Activated CD4-positive, alpha-beta memory T cell treated with anti-CD3 and anti-CD28 coated beads, Interleukin-2, amount 10 ng/mL, durations not matched to agents 7 days and 5 days (primary cell): ENCODE measurements around the gene C19orf25. TPM values are rescaled to one million over a fixed set of nuclear protein-coding genes. Genes with fewer than 3 reads are reported as not detected.
"Not testable (repeated sequence)": the region's sequence is repeated elsewhere in the genome, so short reads cannot be mapped to it uniquely, and the experiment has no call there.

Experiments
- CTCF ChIA-PET: fragments of 350-600 bp; sonication (Branson Sonifier 250); formaldehyde crosslinking; loops from one replicate; lab custom pipeline; 2021; ENCODE audit warnings: antibody characterized with exemption, inconsistent platforms; lab: Charles Lee
- POLR2A ChIA-PET: fragments of 350-600 bp; sonication (Branson Sonifier 250); formaldehyde crosslinking; loops from one replicate; lab custom pipeline; 2021; ENCODE audit warnings: antibody characterized with exemption; lab: Charles Lee
- DNase-seq: peaks from one replicate; pipeline ENCODE4 v3.0.0-alpha.2; 2020
- H3K27ac Mint-ChIP-seq: one replicate; pipeline ENCODE4 v1.8.0; 2021; ENCODE audit warnings: mild to moderate bottlenecking, mixed read lengths
- H3K27me3 Mint-ChIP-seq: one replicate; pipeline ENCODE4 v1.8.0; 2021; ENCODE audit warnings: mixed read lengths
- H3K36me3 Mint-ChIP-seq: one replicate; pipeline ENCODE4 v1.8.0; 2021; ENCODE audit warnings: low read depth, mixed read lengths
- H3K4me1 Mint-ChIP-seq: one replicate; pipeline ENCODE4 v1.8.0; 2021; ENCODE audit warnings: mixed read lengths
- H3K4me3 Mint-ChIP-seq: one replicate; pipeline ENCODE4 v1.8.0; 2021; ENCODE audit warnings: mild to moderate bottlenecking, mixed read lengths
- H3K9me3 Mint-ChIP-seq: one replicate; pipeline ENCODE4 v1.8.0; 2021; ENCODE audit warnings: mixed read lengths
- total RNA-seq, 2 experiments: library from RNA; stranded (reverse); gene quantifications; one replicate each; pipeline ENCODE4 v1.2.3, GENCODE V29; 2021

The C19orf25 gene
- total RNA-seq, 2 experiments from 2014 or later: 38.4 to 38.5 TPM

GRCh38 chr19:1489463-1490310 lies 10.7 kb upstream of the C19orf25 start:
- POLR2A ChIA-PET: interaction anchor here (1.7 kb wide), 1 partner anchor 18 kb away, joined by 4 read pairs; no protein-coding TSS in a partner anchor
- no peak for DNase-seq
- Mint-ChIP-seq H3K4me3 (peak overlapping the region; percentile 46), H3K4me1 (peaks cover 15% of the 10 kb centered on the region), H3K27ac (no peak overlapping the region), H3K9me3 (no peaks in the 10 kb centered on the region), H3K36me3 (no peaks in the 10 kb centered on the region), H3K27me3 (peaks cover 11% of the 10 kb centered on the region)
- CTCF ChIA-PET: interaction anchor here (0.6 kb wide), 1 partner anchor 349 kb away, joined by 3 read pairs; no protein-coding TSS in a partner anchor

DNA sequence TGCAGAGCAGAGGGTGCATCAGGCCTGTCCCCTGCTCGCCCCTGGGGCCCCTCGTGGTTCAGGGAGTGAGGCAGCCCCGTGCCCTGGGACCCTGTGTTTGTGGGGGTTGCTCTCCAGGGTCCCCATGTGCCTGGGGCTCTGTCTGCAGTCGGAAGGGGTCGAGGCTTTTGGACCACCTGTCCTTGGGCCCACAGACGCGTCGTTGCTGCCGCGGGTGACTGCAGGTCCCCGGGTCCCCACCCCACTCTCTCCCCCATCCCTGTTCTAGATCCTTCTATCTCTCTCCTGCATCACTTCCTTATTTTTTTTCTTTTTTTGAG lies 9.2 kb upstream of the C19orf25 start:
- Mint-ChIP-seq H3K9me3 (no peaks in the 10 kb centered on the region), H3K27ac (no peak overlapping the region), H3K36me3 (no peaks in the 10 kb centered on the region), H3K4me1 (peaks cover 15% of the 10 kb centered on the region), H3K4me3 (no peak overlapping the region), H3K27me3 (peaks cover 11% of the 10 kb centered on the region)
- DNase-seq: no peak
- ChIA-PET POLR2A (no interaction called here), CTCF (no interaction called here)

DNA sequence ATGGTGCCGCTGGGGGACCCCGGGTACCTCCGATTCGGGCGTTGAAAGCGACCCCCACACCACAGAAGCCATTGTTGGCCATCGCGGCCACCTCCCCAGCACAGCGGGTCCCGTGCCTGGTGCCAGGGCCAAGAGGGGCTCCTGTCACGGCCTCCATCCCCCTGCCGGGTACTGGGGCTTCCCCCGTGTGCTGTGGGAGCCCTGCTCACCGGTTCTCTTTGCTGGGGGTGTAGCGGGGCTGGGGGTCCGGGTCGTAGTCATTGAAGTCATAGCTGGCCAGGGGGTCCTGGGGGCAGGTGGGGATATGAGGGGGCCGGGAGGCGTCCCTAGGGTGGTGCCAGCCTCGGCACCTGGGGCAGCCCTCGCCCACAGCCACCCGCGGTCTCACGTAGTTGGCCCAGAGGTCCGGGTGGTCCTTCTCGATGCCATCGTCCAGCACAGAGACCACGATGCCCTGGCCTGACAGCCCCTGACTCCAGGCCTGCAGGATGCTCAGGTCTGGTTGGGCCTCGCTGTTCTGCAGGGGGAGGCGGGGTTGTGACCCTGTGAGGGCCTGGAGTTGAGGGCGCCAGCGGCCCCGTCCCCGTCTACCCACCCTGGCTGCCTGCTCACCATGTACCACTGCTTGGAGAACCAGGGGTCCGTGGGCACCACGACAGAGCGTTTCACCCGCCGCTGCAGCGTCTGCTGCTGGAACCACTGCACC lies 8.7 kb upstream of the C19orf25 start:
- CTCF ChIA-PET: no interaction called here
- no peak overlapping the region for H3K4me3 Mint-ChIP-seq
- no peaks in the 10 kb centered on the region for H3K36me3 Mint-ChIP-seq
- POLR2A ChIA-PET: no interaction called here
- no peak overlapping the region for H3K27ac Mint-ChIP-seq
- H3K4me1 Mint-ChIP-seq: peaks cover 15% of the 10 kb centered on the region
- peaks cover 9% of the 10 kb centered on the region for H3K27me3 Mint-ChIP-seq
- H3K9me3 Mint-ChIP-seq: no peaks in the 10 kb centered on the region
- DNase-seq: no peak

GRCh38 chr19:1486720-1487575 lies 7.9 kb upstream of the C19orf25 start:
- Mint-ChIP-seq H3K27me3 (peaks cover 4% of the 10 kb centered on the region), H3K9me3 (no peaks in the 10 kb centered on the region), H3K36me3 (no peaks in the 10 kb centered on the region), H3K4me3 (no peak overlapping the region), H3K4me1 (peaks cover 13% of the 10 kb centered on the region), H3K27ac (no peak overlapping the region)
- DNase-seq: no peak
- POLR2A ChIA-PET: no interaction called here
- CTCF ChIA-PET: no interaction called here

DNA sequence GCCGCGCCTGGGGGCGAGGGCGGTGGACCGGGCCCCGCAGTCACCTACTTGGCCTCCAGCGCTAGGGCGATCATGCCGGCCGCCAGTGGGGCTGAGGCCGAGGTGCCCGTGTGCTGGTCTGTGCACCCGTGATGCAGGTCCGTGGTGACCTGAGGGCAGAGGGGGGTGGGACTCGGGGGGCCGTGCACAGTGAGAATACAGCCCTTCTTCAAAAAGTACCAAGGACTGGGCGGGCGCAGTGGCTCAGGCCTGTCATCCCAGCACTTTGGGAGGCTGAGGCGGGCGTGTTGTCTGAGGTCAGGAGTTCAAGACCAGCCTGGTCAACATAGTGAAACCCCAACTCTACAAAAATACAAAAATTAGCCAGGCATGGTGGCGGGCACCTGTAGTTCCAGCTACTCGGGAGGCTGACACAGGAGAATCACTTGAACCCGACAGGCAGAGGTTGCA lies 5.0 kb upstream of the C19orf25 start:
- Mint-ChIP-seq H3K27ac (no peak overlapping the region), H3K4me1 (peaks cover 7% of the 10 kb centered on the region)
- POLR2A ChIA-PET: no interaction called here

DNA sequence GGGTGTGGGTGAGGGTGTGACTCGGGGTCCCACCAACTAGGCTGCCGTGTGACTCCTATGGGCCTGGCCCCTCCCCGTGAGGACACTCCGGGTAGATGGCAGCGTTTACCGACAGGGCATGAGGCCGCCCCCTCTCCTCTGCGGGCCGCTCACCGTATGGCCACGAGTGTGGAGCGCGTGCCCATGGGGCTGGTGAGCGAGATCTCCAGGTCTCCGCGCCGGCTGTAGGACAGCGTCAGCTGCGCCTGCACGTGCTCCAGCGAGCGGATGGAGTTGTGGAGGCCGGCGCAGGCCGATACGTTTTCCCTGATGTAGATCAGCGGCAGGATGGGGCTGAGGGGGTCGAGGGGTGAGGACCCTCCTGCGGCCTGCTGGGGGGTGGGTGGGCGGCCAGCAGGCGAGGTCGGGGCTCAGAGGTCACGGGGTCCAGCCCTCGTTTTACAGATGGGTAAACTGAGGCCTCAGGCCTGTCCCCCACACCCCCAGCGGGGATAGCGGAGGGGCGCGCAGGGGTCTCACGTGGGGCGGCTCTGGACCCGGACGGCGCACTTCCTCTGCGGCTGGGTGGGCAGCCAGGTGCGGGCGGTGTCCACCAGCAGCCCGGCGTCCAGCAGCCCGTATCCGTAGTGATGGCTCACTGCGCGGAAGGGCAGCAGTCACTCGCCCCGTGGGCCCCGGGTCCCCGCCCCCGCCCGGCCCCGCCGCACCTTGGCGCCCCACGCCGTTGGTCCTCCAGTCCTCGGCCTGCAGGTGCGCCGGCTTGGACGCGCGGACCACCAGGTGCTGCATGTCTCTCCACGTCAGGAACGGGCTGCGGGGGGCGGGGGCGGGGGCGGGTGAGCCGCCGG lies 4.3 kb upstream of the C19orf25 start:
- CTCF ChIA-PET: no interaction called here
- peaks cover 8% of the 10 kb centered on the region for H3K4me1 Mint-ChIP-seq
- no peak overlapping the region for H3K4me3 Mint-ChIP-seq

More for the DNA sequence above, 5.0 kb upstream of the C19orf25 start:
- CTCF ChIA-PET: no interaction called here
- no peak for DNase-seq
- H3K9me3 Mint-ChIP-seq: no peaks in the 10 kb centered on the region
- no peak overlapping the region for H3K4me3 Mint-ChIP-seq
- peaks cover 2% of the 10 kb centered on the region for H3K36me3 Mint-ChIP-seq
- no peaks in the 10 kb centered on the region for H3K27me3 Mint-ChIP-seq

DNA sequence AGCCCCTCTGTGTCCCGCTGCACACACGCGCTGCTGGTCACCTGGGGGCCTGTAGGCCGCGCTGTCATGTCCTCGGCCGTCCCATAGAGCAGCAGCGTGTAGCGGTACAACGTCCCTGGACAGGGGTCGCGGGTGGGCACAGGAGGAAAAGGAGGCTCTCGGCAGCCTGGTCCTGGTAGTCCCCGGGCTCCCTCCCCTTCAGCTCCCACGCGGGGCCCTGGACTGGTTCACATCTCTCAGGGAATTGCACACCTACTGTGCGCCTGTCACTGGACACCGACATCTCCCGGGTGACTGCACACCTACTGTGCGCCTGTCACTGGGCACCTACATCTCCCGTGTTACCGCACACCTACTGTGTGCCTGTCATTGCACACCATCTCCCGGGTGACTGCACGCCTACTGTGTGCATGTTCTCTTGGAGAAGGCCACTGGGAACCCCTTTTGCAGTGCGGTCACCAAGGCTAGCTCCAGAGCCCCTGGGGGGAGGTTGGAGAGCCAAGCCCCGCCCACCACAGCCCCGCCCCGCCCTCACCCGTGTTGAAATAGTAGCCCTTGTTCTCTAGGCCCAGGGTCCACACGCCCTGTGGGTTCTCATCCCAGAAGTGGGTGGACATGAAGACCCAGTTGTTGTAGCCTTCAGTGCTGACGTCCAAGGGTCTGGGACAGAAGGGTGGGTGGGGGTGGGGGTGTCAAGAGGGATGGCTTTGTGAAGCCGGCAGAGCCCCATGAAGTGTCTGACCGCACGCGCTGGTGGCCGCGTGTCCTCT lies 3.5 kb upstream of the C19orf25 start:
- H3K27ac Mint-ChIP-seq: no peak overlapping the region
- H3K36me3 Mint-ChIP-seq: peaks cover 3% of the 10 kb centered on the region
- ChIA-PET POLR2A (no interaction called here), CTCF (no interaction called here)
- no peaks in the 10 kb centered on the region for H3K9me3 Mint-ChIP-seq
- no peak overlapping the region for H3K4me3 Mint-ChIP-seq
- H3K27me3 Mint-ChIP-seq: no peaks in the 10 kb centered on the region
- no peak for DNase-seq
- peaks cover 14% of the 10 kb centered on the region for H3K4me1 Mint-ChIP-seq

More for the DNA sequence above, 4.3 kb upstream of the C19orf25 start:
- no peak for DNase-seq
- H3K9me3 Mint-ChIP-seq: no peaks in the 10 kb centered on the region
- no peak overlapping the region for H3K27ac Mint-ChIP-seq
- POLR2A ChIA-PET: no interaction called here
- H3K27me3 Mint-ChIP-seq: no peaks in the 10 kb centered on the region
- peaks cover 3% of the 10 kb centered on the region for H3K36me3 Mint-ChIP-seq

- Mint-ChIP-seq H3K36me3 (peaks cover 8% of the 10 kb centered on the region), H3K9me3 (no peaks in the 10 kb centered on the region), H3K27me3 (no peaks in the 10 kb centered on the region), H3K4me3 (no peak overlapping the region), H3K4me1 (peaks cover 20% of the 10 kb centered on the region), H3K27ac (no peak overlapping the region)
- DNase-seq: no peak
- CTCF ChIA-PET: no interaction called here
- POLR2A ChIA-PET: no interaction called here
Observed at GRCh38 chr19:1481893-1482360, 2.9 kb upstream of the C19orf25 start.

- Mint-ChIP-seq H3K4me1 (peaks cover 20% of the 10 kb centered on the region), H3K27ac (no peak overlapping the region), H3K36me3 (peaks cover 8% of the 10 kb centered on the region), H3K27me3 (no peaks in the 10 kb centered on the region), H3K9me3 (no peaks in the 10 kb centered on the region), H3K4me3 (no peak overlapping the region)
- POLR2A ChIA-PET: no interaction called here
- CTCF ChIA-PET: no interaction called here
- DNase-seq: no peak
Observed at GRCh38 chr19:1481224-1481892, 2.3 kb upstream of the C19orf25 start.

GRCh38 chr19:1477056-1477455 lies 2.0 kb downstream of the C19orf25 start:
- Mint-ChIP-seq H3K36me3 (peaks cover 11% of the 10 kb centered on the region), H3K4me1 (peaks cover 23% of the 10 kb centered on the region), H3K27ac (peak overlapping the region; percentile 21), H3K4me3 (peak overlapping the region; percentile 49)
- ChIA-PET POLR2A (interaction anchor here (2.1 kb wide), 1 partner anchor 8 kb away, joined by 6 read pairs; no protein-coding TSS in a partner anchor), CTCF (interaction anchor here (0.5 to 1.1 kb wide), 2 partner anchors 14 to 459 kb away, joined by 3 read pairs; partner anchors contain the start of gene REEP6)
- not testable (repeated sequence) for DNase-seq, H3K9me3 Mint-ChIP-seq, H3K27me3 Mint-ChIP-seq

- H3K9me3 Mint-ChIP-seq: no peaks in the 10 kb centered on the region
- peaks cover 11% of the 10 kb centered on the region for H3K36me3 Mint-ChIP-seq
- no peak overlapping the region for H3K27ac Mint-ChIP-seq
- POLR2A ChIA-PET: no interaction called here
- CTCF ChIA-PET: no interaction called here
- H3K4me3 Mint-ChIP-seq: no peak overlapping the region
- H3K27me3 Mint-ChIP-seq: peaks cover 3% of the 10 kb centered on the region
- peaks cover 30% of the 10 kb centered on the region for H3K4me1 Mint-ChIP-seq
- DNase-seq: no peak
Observed at GRCh38 chr19:1475751-1476437, 3.1 kb downstream of the C19orf25 start.
